Mesenchymal stem cell (in vitro differentiated cells and primary cell): ENCODE data around the gene POFUT2.

ENCODE experiments used
- DNase-seq: peaks from one replicate; pipeline ENCODE4 v3.0.0-alpha.2; 2013
- H2AFZ ChIP-seq: one replicate; pipeline ENCODE4 v1.6.1; 2013; ENCODE audit warnings: low read depth, mild to moderate bottlenecking, control low read depth, inconsistent platforms, low read length, moderate library complexity
- H2AK5ac ChIP-seq: 2 replicates; pipeline ENCODE4 v1.6.1; 2013; ENCODE audit warnings: low read length, moderate library complexity, mild to moderate bottlenecking, inconsistent platforms; ENCODE audit not compliant: severe bottlenecking
- H2BK120ac ChIP-seq: one replicate; pipeline ENCODE4 v1.6.1; 2013; ENCODE audit warnings: low read depth, mild to moderate bottlenecking, inconsistent platforms, low read length, moderate library complexity
- H2BK12ac ChIP-seq, 2 experiments: one replicate each; pipeline ENCODE4 v1.6.1; 2013; ENCODE audit warnings: inconsistent platforms in 2 of 2, low read length in 2 of 2, mild to moderate bottlenecking in 2 of 2, moderate library complexity in 2 of 2, control low read depth in 1 of 2
- H2BK15ac ChIP-seq: one replicate; pipeline ENCODE4 v1.6.1; 2013; ENCODE audit warnings: mild to moderate bottlenecking, low read depth, inconsistent platforms; ENCODE audit not compliant: poor library complexity, severe bottlenecking
- H2BK5ac ChIP-seq: 2 replicates; pipeline ENCODE4 v1.6.1; 2013; ENCODE audit warnings: low read depth, mild to moderate bottlenecking, low read length, control low read depth, inconsistent platforms; ENCODE audit not compliant: poor library complexity, severe bottlenecking
- H3K14ac ChIP-seq, 2 experiments: one replicate each; pipeline ENCODE4 v1.6.1; 2013; ENCODE audit warnings: inconsistent platforms in 2 of 2, low read length in 2 of 2, control low read depth in 1 of 2, mild to moderate bottlenecking in 1 of 2, moderate library complexity in 1 of 2
- H3K18ac ChIP-seq, 2 experiments: one replicate each; pipeline ENCODE4 v1.6.1; 2013; ENCODE audit warnings: inconsistent platforms in 2 of 2, low read length in 2 of 2, control low read depth in 1 of 2, low read depth in 1 of 2, mild to moderate bottlenecking in 1 of 2
- H3K23ac ChIP-seq, 2 experiments: one replicate each; pipeline ENCODE4 v1.6.1; 2013; ENCODE audit warnings: inconsistent platforms in 2 of 2, low read length in 2 of 2, mild to moderate bottlenecking in 2 of 2, moderate library complexity in 2 of 2, control low read depth in 1 of 2
- H3K27ac ChIP-seq: 2 replicates; pipeline ENCODE4 v1.5.1; 2013; ENCODE audit warnings: mild to moderate bottlenecking, moderate library complexity, low read length, control low read depth, inconsistent platforms; ENCODE audit not compliant: poor library complexity, severe bottlenecking
- H3K27me3 ChIP-seq, 2 experiments: 2 replicates each; pipeline versions ENCODE4 v1.6.1 to v1.7.0; 2013; ENCODE audit warnings: low read length in 2 of 2, mild to moderate bottlenecking in 2 of 2, moderate library complexity in 2 of 2, control low read depth in 1 of 2, inconsistent platforms in 1 of 2; ENCODE audit not compliant: control insufficient read depth in 1 of 2, insufficient read depth in 1 of 2
- H3K36me3 ChIP-seq, 2 experiments: 2 replicates each; pipeline versions ENCODE4 v1.6.1 to v1.7.0; 2013; ENCODE audit warnings: low read length in 2 of 2, control low read depth in 1 of 2, inconsistent platforms in 1 of 2, low read depth in 1 of 2, mild to moderate bottlenecking in 1 of 2; ENCODE audit not compliant: insufficient read depth in 2 of 2, control insufficient read depth in 1 of 2
- H3K4ac ChIP-seq, 2 experiments: one replicate each; pipeline ENCODE4 v1.6.1; 2013; ENCODE audit warnings: inconsistent platforms in 2 of 2, low read length in 2 of 2, mild to moderate bottlenecking in 2 of 2, moderate library complexity in 2 of 2, control low read depth in 1 of 2, low read depth in 1 of 2
- H3K4me1 ChIP-seq: 2 replicates; pipeline ENCODE4 v1.6.1; 2013; ENCODE audit warnings: low read depth, low read length, control low read depth; ENCODE audit not compliant: control insufficient read depth, insufficient read depth
- H3K4me2 ChIP-seq: 2 replicates; pipeline ENCODE4 v1.6.1; 2013; ENCODE audit warnings: low read length, mild to moderate bottlenecking, inconsistent platforms; ENCODE audit not compliant: poor library complexity, severe bottlenecking
- H3K4me3 ChIP-seq, 2 experiments: 2 replicates each; pipeline versions ENCODE4 v1.5.1 to v1.7.0; 2013; ENCODE audit warnings: low read length in 2 of 2, mild to moderate bottlenecking in 2 of 2, control low read depth in 1 of 2, low read depth in 1 of 2; ENCODE audit not compliant: insufficient read depth in 1 of 2
- H3K79me1 ChIP-seq: replicated peaks from 2 replicates; pipeline ENCODE4 v1.6.1; 2013; ENCODE audit warnings: mild to moderate bottlenecking, control low read depth, low read length, inconsistent platforms; ENCODE audit not compliant: poor library complexity, severe bottlenecking
- H3K9ac ChIP-seq: 2 replicates; pipeline ENCODE4 v1.7.0; 2013; ENCODE audit warnings: mild to moderate bottlenecking, low read length, moderate library complexity
- H3K9me3 ChIP-seq: 2 replicates; pipeline ENCODE4 v1.7.0; 2013; ENCODE audit warnings: mild to moderate bottlenecking, low read length; ENCODE audit not compliant: control insufficient read depth
- H4K8ac ChIP-seq: one replicate; pipeline ENCODE4 v1.6.1; 2013; ENCODE audit warnings: inconsistent platforms, mild to moderate bottlenecking, low read length, moderate library complexity
- H4K91ac ChIP-seq: one replicate; pipeline ENCODE4 v1.6.1; 2013; ENCODE audit warnings: mild to moderate bottlenecking, low read length, inconsistent platforms
- WGBS: methylation state at CpG from one replicate; pipeline ENCODE4 v1.1.7; 2013; ENCODE audit warnings: mixed read lengths; 5-methylcytosine and 5-hydroxymethylcytosine counted together

The POFUT2 gene

GRCh38 chr21:45241357-45241756 lies 46.3 kb downstream of the POFUT2 start:
- Histone ChIP-seq H3K4me3 (no peak overlapping the region), H3K9ac (no peak overlapping the region), H3K4me1 (no peaks in the 10 kb centered on the region), H4K91ac (no peak overlapping the region), H2BK12ac (no peak overlapping the region), H2BK5ac (no peak overlapping the region), H3K27ac (no peak overlapping the region), H2BK120ac (no peak overlapping the region), H2AFZ (no peak overlapping the region), H2AK5ac (no peak overlapping the region), H2BK15ac (no peak overlapping the region), H3K18ac (no peak overlapping the region), H3K14ac (no peak overlapping the region), H3K9me3 (peaks cover 51% of the 10 kb centered on the region), H3K4me2 (no peak overlapping the region), H3K23ac (no peak overlapping the region), H4K8ac (no peak overlapping the region), H3K4ac (no peak overlapping the region), H3K27me3 (peaks cover 4 to 38% of the 10 kb centered on the region in 2 experiments), H3K79me1 (no peaks in the 10 kb centered on the region), H3K36me3 (no peaks in the 10 kb centered on the region)
- no peak for DNase-seq
- 71% methylated on average over 3 of the region's 3 CpGs for WGBS

- WGBS = 93% methylated on average over 7 of the region's 7 CpGs
- Histone ChIP-seq H3K4ac (no peak overlapping the region), H3K9ac (no peak overlapping the region), H2BK5ac (no peak overlapping the region), H2AK5ac (no peak overlapping the region), H3K27ac (no peak overlapping the region), H3K18ac (no peak overlapping the region), H3K23ac (no peak overlapping the region), H3K9me3 (peaks cover 31% of the 10 kb centered on the region), H4K8ac (no peak overlapping the region), H3K4me2 (no peak overlapping the region), H4K91ac (no peak overlapping the region), H3K4me3 (no peak overlapping the region), H3K14ac (no peak overlapping the region), H3K79me1 (no peaks in the 10 kb centered on the region), H2BK15ac (no peak overlapping the region), H3K4me1 (no peaks in the 10 kb centered on the region), H3K27me3 (peaks cover 0 to 61% of the 10 kb centered on the region in 2 experiments), H2BK120ac (no peak overlapping the region), H2AFZ (no peak overlapping the region), H2BK12ac (no peak overlapping the region), H3K36me3 (no peaks in the 10 kb centered on the region)
- DNase-seq = no peak
Measured at GRCh38 chr21:45237401-45237800, 50.3 kb downstream of the POFUT2 start.

GRCh38 chr21:45236481-45236880 lies 51.2 kb downstream of the POFUT2 start:
- Histone ChIP-seq H3K36me3 (no peaks in the 10 kb centered on the region), H2BK12ac (no peak overlapping the region), H3K4me3 (no peak overlapping the region), H2AFZ (no peak overlapping the region), H3K4me1 (no peaks in the 10 kb centered on the region), H3K9ac (no peak overlapping the region), H3K27ac (no peak overlapping the region), H4K8ac (no peak overlapping the region), H3K14ac (no peak overlapping the region), H3K79me1 (no peaks in the 10 kb centered on the region), H3K9me3 (peaks cover 22% of the 10 kb centered on the region), H3K4ac (no peak overlapping the region), H4K91ac (no peak overlapping the region), H3K27me3 (peaks cover 0 to 70% of the 10 kb centered on the region in 2 experiments), H2BK120ac (no peak overlapping the region), H3K18ac (no peak overlapping the region), H3K23ac (no peak overlapping the region), H2BK5ac (no peak overlapping the region), H2AK5ac (no peak overlapping the region), H2BK15ac (no peak overlapping the region), H3K4me2 (no peak overlapping the region)
- WGBS = 89% methylated on average over 2 of the region's 2 CpGs
- no peak for DNase-seq

- DNase-seq = no peak
- Histone ChIP-seq H3K27me3 (peaks cover 0 to 73% of the 10 kb centered on the region in 2 experiments), H2BK5ac (no peak overlapping the region), H3K4ac (no peak overlapping the region), H3K36me3 (no peaks in the 10 kb centered on the region), H2BK12ac (no peak overlapping the region), H3K9me3 (peaks cover 13% of the 10 kb centered on the region), H3K4me2 (no peak overlapping the region), H3K9ac (no peak overlapping the region), H3K23ac (no peak overlapping the region), H2AK5ac (no peak overlapping the region), H4K8ac (no peak overlapping the region), H3K4me1 (no peaks in the 10 kb centered on the region), H2AFZ (no peak overlapping the region), H3K18ac (no peak overlapping the region), H3K4me3 (no peak overlapping the region), H2BK120ac (no peak overlapping the region), H3K14ac (no peak overlapping the region), H3K27ac (no peak overlapping the region), H4K91ac (no peak overlapping the region), H2BK15ac (no peak overlapping the region), H3K79me1 (no peaks in the 10 kb centered on the region)
- WGBS = 95% methylated on average over 6 of the region's 6 CpGs
Measured at GRCh38 chr21:45235488-45235887, 52.2 kb downstream of the POFUT2 start.
